Mesendoderm (in vitro differentiated cells): ENCODE data around the gene SIPA1L2.

Experiments
- DNase-seq: peaks from one replicate; pipeline ENCODE4 v3.0.0; 2013
- H2AK5ac ChIP-seq: 2 replicates; pipeline ENCODE4 v1.6.1; 2013; ENCODE audit warnings: low read length, inconsistent platforms
- H2BK120ac ChIP-seq: 2 replicates; pipeline ENCODE4 v1.6.1; 2013; ENCODE audit warnings: low read depth, mild to moderate bottlenecking, low read length, moderate library complexity, mixed read lengths
- H2BK15ac ChIP-seq: replicated peaks from 2 replicates; pipeline ENCODE4 v1.6.1; 2013; ENCODE audit warnings: low read depth, mild to moderate bottlenecking, moderate library complexity
- H2BK5ac ChIP-seq: 2 replicates; pipeline ENCODE4 v1.6.1; 2013; ENCODE audit warnings: low read length, inconsistent platforms
- H3K18ac ChIP-seq: 2 replicates; pipeline ENCODE4 v1.6.1; 2013; ENCODE audit warnings: mild to moderate bottlenecking, low read length, mixed read lengths
- H3K23ac ChIP-seq: one replicate; pipeline ENCODE4 v1.6.1; 2013; ENCODE audit warnings: low read length
- H3K27ac ChIP-seq: 2 replicates; pipeline ENCODE4 v1.5.1; 2013; ENCODE audit warnings: low read depth, mild to moderate bottlenecking, inconsistent platforms, low read length, moderate library complexity
- H3K27me3 ChIP-seq: 2 replicates; pipeline ENCODE4 v1.6.1; 2013; ENCODE audit warnings: low read length, control low read depth, mild to moderate bottlenecking, inconsistent platforms; ENCODE audit not compliant: insufficient read depth, poor library complexity
- H3K36me3 ChIP-seq: 2 replicates; pipeline ENCODE4 v1.6.1; 2013; ENCODE audit warnings: low read length, inconsistent platforms; ENCODE audit not compliant: control insufficient read depth, insufficient read depth
- H3K4ac ChIP-seq: one replicate; pipeline ENCODE4 v1.6.1; 2013; ENCODE audit warnings: low read depth, mild to moderate bottlenecking, low read length, moderate library complexity
- H3K4me1 ChIP-seq: 2 replicates; pipeline ENCODE4 v1.6.1; 2013; ENCODE audit warnings: low read depth, low read length, inconsistent platforms; ENCODE audit not compliant: control insufficient read depth
- H3K4me2 ChIP-seq: 2 replicates; pipeline ENCODE4 v1.6.1; 2013; ENCODE audit warnings: low read length
- H3K4me3 ChIP-seq: 2 replicates; pipeline ENCODE4 v1.5.1; 2013; ENCODE audit warnings: mild to moderate bottlenecking, low read length
- H3K56ac ChIP-seq: one replicate; pipeline ENCODE4 v1.6.1; 2013; ENCODE audit warnings: low read length
- H3K79me1 ChIP-seq: 2 replicates; pipeline ENCODE4 v1.6.1; 2013; ENCODE audit warnings: low read length, inconsistent platforms
- H3K79me2 ChIP-seq: 2 replicates; pipeline ENCODE4 v1.6.1; 2013; ENCODE audit warnings: mild to moderate bottlenecking, low read length; ENCODE audit not compliant: control insufficient read depth, insufficient read depth
- H3K9ac ChIP-seq: 2 replicates; pipeline ENCODE4 v1.6.1; 2013; ENCODE audit warnings: low read length, inconsistent platforms
- H4K5ac ChIP-seq: one replicate; pipeline ENCODE4 v1.6.1; 2013; ENCODE audit warnings: low read length
- H4K8ac ChIP-seq: one replicate; pipeline ENCODE4 v1.6.1; 2013; ENCODE audit warnings: low read depth, mild to moderate bottlenecking, control low read depth, low read length, moderate library complexity
- WGBS: extraction: QIAGEN DNeasy Blood & Tissue Kit; methylation state at CpG from one replicate; pipeline ENCODE4 v1.1.7; 2013; ENCODE audit warnings: low lambda C conversion rate, missing lambda C conversion rate; ENCODE audit not compliant: insufficient coverage; ENCODE audit errors: extremely low coverage; 5-methylcytosine and 5-hydroxymethylcytosine counted together

The SIPA1L2 gene

GRCh38 chr1:232673256-232673655 lies 43.3 kb upstream of the SIPA1L2 start:
- Histone ChIP-seq H3K18ac (no peak overlapping the region), H2BK5ac (no peak overlapping the region), H3K4me1 (no peaks in the 10 kb centered on the region), H3K79me2 (no peaks in the 10 kb centered on the region), H3K9ac (no peak overlapping the region), H3K4ac (no peak overlapping the region), H3K4me3 (no peak overlapping the region), H3K56ac (no peak overlapping the region), H3K27ac (no peak overlapping the region), H3K27me3 (no peaks in the 10 kb centered on the region), H4K8ac (no peak overlapping the region), H4K5ac (no peak overlapping the region), H3K79me1 (no peaks in the 10 kb centered on the region), H2BK15ac (no peak overlapping the region), H3K23ac (no peak overlapping the region), H2BK120ac (no peak overlapping the region), H3K4me2 (no peak overlapping the region), H2AK5ac (no peak overlapping the region), H3K36me3 (no peaks in the 10 kb centered on the region)
- WGBS: no CpG with 5 or more reads among the region's 6 CpGs
- DNase-seq: no peak

- Histone ChIP-seq H4K8ac (no peak overlapping the region), H2BK15ac (no peak overlapping the region), H3K4me3 (no peak overlapping the region), H2BK120ac (no peak overlapping the region), H3K9ac (no peak overlapping the region), H3K27me3 (no peaks in the 10 kb centered on the region), H3K4me2 (no peak overlapping the region), H2AK5ac (no peak overlapping the region), H3K36me3 (no peaks in the 10 kb centered on the region), H2BK5ac (no peak overlapping the region), H3K4me1 (no peaks in the 10 kb centered on the region), H3K56ac (no peak overlapping the region), H3K23ac (no peak overlapping the region), H3K4ac (no peak overlapping the region), H3K18ac (no peak overlapping the region), H4K5ac (no peak overlapping the region), H3K79me2 (no peaks in the 10 kb centered on the region), H3K79me1 (no peaks in the 10 kb centered on the region), H3K27ac (no peak overlapping the region)
- WGBS: 100% methylated on average over 1 of the region's 11 CpGs
- DNase-seq: no peak
These were observed 40.2 kb upstream of the SIPA1L2 start for GRCh38 chr1:232669981-232670747.

GRCh38 chr1:232667778-232668165 lies 37.8 kb upstream of the SIPA1L2 start:
- Histone ChIP-seq H3K4me3 (no peak overlapping the region), H3K23ac (no peak overlapping the region), H4K5ac (no peak overlapping the region), H3K56ac (no peak overlapping the region), H3K4me1 (no peaks in the 10 kb centered on the region), H3K36me3 (no peaks in the 10 kb centered on the region), H2AK5ac (no peak overlapping the region), H3K79me2 (no peaks in the 10 kb centered on the region), H3K27me3 (no peaks in the 10 kb centered on the region), H3K18ac (no peak overlapping the region), H3K27ac (no peak overlapping the region), H3K4me2 (no peak overlapping the region), H2BK120ac (no peak overlapping the region), H2BK5ac (no peak overlapping the region), H3K9ac (no peak overlapping the region), H4K8ac (no peak overlapping the region), H2BK15ac (no peak overlapping the region), H3K4ac (no peak overlapping the region), H3K79me1 (no peaks in the 10 kb centered on the region)
- no peak for DNase-seq
- no CpG with 5 or more reads among the region's 4 CpGs for WGBS

GRCh38 chr1:232667094-232667777 lies 37.3 kb upstream of the SIPA1L2 start:
- Histone ChIP-seq H2BK120ac (no peak overlapping the region), H3K27ac (no peak overlapping the region), H3K18ac (no peak overlapping the region), H2BK15ac (no peak overlapping the region), H3K4me1 (no peaks in the 10 kb centered on the region), H3K4me2 (no peak overlapping the region), H3K23ac (no peak overlapping the region), H2AK5ac (no peak overlapping the region), H3K56ac (no peak overlapping the region), H3K79me2 (no peaks in the 10 kb centered on the region), H3K9ac (no peak overlapping the region), H3K4ac (no peak overlapping the region), H3K4me3 (no peak overlapping the region), H3K79me1 (no peaks in the 10 kb centered on the region), H3K36me3 (no peaks in the 10 kb centered on the region), H3K27me3 (no peaks in the 10 kb centered on the region), H4K8ac (no peak overlapping the region), H2BK5ac (no peak overlapping the region), H4K5ac (no peak overlapping the region)
- WGBS: no CpG with 5 or more reads among the region's 3 CpGs
- DNase-seq: no peak

GRCh38 chr1:232664844-232665777 lies 35.2 kb upstream of the SIPA1L2 start:
- no CpG with 5 or more reads among the region's 3 CpGs for WGBS
- no peak overlapping the region for H3K4ac ChIP-seq

More at GRCh38 chr1:232664844-232665777, 35.2 kb upstream of the SIPA1L2 start:
- Histone ChIP-seq H3K79me1 (no peaks in the 10 kb centered on the region), H3K27me3 (no peaks in the 10 kb centered on the region), H3K36me3 (no peaks in the 10 kb centered on the region), H3K18ac (no peak overlapping the region), H3K27ac (no peak overlapping the region), H2BK5ac (no peak overlapping the region), H3K9ac (no peak overlapping the region), H4K8ac (no peak overlapping the region), H3K4me3 (no peak overlapping the region), H3K79me2 (no peaks in the 10 kb centered on the region), H3K4me1 (no peaks in the 10 kb centered on the region), H2AK5ac (no peak overlapping the region), H2BK15ac (no peak overlapping the region), H3K23ac (no peak overlapping the region), H3K56ac (no peak overlapping the region), H4K5ac (no peak overlapping the region), H2BK120ac (no peak overlapping the region), H3K4me2 (no peak overlapping the region)
- DNase-seq: no peak
